HG03432 (cell line): Measurements from ENCODE around the gene TYW5.

Source experiments
- ATAC-seq: cut with Tn5 transposase; IDR thresholded peaks from one replicate; pipeline ENCODE4 v1.9.1; 2021; ENCODE audit warnings: mild to moderate bottlenecking, moderate library complexity; ENCODE audit not compliant: unreplicated experiment

TYW5 gene, protein sequence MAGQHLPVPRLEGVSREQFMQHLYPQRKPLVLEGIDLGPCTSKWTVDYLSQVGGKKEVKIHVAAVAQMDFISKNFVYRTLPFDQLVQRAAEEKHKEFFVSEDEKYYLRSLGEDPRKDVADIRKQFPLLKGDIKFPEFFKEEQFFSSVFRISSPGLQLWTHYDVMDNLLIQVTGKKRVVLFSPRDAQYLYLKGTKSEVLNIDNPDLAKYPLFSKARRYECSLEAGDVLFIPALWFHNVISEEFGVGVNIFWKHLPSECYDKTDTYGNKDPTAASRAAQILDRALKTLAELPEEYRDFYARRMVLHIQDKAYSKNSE

DNA sequence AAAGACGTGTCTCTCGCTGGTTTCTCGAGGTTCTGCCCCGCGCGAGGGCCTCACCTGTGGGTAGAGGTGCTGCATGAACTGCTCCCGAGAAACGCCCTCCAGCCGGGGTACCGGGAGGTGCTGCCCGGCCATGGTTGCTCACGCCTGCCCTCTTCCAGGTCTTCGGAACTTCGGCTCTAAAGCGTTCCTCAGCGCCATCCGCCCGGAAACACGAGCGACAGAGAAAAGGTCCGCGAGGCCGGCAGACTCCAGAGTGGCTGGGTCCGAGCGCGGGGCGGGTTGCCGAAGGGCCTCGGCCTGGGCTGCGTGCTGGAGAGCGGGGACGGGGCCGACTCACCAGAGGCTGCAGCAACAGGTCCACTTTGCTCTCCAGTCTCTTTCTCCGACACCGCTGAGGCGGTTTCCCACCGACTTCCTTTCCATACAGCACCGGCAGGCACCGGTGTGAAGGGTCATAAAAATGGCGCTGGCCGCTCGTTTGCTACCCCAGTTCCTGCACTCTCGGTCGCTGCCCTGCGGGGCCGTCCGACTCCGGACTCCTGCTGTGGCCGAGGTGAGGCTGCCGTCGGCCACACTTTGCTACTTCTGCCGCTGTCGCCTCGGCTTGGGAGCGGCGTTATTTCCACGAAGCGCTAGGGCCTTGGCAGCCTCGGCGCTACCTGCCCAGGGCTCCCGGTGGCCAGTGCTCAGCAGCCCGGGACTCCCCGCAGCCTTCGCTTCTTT is at the start of gene TYW5, which contains the start of gene MAIP1:
TYW5 (minus strand) TSS at position 153 of the 723 bp plus-strand sequence; CDS start at position 132, 21 bp downstream.
MAIP1 (plus strand) TSS at position 244 of the 723 bp plus-strand sequence; CDS start at position 461, 217 bp downstream.
- ATAC-seq, result peak; percentile 89

DNA sequence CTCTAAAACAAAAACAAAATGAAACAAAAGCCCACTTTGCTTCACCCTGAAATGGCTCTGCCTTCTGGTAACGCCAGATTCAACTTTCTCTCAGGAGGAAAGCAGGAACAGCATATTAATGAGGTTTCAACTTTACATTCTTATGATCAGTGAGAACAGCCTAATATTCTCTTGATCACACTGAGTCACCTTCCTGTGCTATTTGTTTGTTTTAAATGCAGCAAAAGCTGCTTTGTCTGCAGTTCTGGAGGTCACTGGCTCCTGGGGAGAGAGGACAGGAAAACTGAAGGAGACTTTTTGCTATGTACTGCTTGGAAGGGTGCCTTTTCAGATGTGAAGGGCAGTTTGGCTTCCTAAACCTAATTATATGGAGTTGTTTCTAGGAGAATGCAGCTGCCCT is 48.2 kb upstream of the TYW5 start:
- no peak for ATAC-seq

DNA sequence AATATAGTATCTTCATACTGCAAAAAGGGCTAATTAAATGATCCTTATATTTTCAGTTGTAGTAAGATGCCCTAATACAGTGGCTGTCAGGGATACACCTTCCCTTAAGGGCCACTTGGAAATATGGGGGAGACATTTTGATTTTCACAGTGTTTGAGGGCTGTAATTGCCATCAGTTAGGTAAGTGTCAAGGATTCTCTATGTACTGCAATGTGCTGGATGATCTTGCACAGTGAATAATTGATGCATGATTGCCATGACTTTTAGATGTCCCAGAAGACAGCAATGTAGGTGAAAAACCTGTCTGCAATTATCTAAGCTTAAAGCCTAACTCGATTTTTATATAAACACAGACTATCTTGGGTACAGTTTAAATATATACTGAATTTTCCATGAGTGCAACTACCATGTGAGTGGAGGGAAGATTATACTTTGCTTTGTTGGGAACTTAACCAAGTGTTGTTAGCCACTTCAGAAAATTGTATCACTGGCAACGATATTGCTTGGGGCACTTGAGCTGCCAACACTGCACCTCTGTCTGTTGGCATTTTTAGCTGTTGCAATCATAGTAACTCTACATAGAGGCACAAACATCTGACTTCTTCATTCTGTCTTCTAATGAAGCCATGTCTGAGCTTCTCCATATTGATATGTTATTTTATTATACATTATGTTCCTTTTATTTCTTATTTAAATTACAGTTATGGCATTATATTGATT is 45.3 kb upstream of the TYW5 start:
- no peak for ATAC-seq

DNA sequence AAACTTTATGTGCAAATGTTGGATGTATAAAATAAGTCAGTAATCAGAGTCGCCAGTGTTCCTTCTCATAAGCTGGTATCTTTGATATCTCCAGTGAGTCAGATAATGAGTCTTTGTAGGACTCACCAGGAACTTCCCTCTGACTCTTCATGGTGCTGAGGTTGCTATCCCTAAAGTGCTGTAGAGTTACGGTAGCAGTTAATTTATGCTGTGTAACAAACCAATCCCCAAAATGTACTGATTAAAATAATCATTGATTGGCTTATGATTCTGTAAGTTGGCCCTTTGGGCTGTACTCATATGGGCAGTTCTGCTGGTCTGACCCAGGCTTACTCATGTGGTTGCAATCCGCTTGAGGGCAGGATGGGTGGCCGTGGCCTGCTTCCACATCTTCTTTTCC is 43.9 kb upstream of the TYW5 start:
- ATAC-seq, result no peak

DNA sequence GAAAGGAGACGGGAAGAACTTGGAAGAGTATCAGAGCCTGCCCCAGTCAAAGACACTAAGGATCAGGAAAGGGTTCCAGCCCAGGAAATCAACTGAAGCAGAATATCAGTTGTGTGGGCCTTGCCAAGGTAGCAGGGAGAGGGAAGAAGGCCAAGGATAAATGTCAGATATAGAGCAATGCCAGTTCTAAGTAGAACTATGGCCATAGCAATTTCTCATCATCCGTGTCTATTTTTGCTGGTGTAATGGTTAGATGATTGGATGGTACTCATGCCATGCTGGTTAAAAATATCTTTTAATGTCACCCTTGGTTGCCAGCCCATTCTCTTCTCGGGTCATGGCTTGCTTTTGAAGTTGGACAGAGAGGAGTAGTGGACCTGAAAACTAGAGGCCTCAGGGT is 42.0 kb upstream of the TYW5 start:
- no peak for ATAC-seq

DNA sequence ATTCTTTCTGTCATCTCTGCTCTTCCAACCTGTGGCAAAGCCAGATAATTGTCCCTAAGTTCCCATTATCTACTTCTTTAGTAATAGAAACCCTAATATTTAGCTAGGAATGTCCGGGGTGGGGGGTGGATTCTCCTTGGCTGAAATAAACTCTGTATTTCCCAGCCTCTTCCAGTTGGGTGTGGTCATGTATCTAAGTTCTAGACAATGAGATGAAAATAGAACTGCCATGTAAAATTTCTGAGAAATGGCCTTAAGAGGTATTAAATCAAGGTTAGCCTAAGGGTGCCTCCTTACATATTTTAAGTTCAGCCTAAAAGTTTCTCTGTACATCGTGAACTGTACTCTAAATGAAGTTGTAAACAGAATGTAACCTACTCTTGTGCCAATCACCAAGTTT is 39.6 kb upstream of the TYW5 start:
- no peak for ATAC-seq

DNA sequence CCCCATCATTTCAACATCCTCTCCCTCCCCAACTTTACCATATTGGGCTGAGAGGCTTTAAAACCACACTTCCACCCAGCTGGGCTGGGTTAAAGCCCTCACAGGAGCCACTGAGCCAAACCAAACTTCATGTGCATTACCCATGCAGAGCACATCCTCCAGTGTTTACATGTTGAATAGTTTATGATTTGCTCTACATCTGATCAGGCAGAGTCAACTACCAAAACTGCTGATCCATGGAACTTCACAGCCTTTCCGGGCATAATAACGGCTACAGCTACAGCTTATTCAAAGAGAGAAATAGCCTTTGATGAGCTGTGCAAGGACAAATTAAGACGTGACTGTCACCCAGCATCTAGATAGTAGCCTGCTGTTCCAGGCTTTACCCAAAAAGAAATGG is 39.1 kb upstream of the TYW5 start:
- no peak for ATAC-seq

DNA sequence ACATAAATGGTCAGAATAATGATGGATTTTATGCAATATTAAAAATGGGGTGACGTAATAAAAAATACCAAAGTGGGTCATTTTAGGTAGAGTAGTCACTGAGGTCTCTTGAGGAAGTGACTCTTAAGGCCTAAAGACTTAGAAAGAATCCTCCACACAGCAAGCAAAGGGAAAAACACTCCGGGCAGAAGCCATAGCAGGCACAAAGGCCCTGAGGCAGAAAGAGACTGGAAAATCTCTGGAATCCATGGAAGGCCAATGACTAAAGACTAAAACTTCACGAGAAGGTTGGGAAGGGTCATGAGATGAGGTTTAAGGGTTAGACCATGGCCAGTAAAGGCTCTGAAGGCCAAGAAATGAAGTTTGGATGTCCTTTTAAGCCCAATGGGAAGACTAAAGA is 37.0 kb upstream of the TYW5 start:
- no peak for ATAC-seq

DNA sequence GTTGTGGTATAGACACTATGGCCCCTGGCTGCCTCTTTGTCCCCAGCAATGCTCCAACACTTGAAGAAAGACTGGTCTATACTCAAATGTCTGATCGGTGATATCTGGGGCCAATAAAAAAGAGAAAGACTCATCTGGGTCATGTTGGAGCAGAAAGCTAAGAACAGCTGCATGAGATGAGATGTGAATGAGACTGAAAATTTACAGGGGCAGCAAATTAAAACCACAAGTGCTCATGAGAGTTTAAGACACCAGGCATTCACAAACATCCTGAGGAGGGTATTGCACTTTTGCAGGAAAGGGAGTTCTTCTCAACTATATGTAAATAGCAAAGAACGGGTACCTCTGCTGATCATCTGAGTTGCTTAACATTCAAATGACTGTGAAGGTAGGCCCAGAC is 36.4 kb upstream of the TYW5 start:
- ATAC-seq, result no peak

DNA sequence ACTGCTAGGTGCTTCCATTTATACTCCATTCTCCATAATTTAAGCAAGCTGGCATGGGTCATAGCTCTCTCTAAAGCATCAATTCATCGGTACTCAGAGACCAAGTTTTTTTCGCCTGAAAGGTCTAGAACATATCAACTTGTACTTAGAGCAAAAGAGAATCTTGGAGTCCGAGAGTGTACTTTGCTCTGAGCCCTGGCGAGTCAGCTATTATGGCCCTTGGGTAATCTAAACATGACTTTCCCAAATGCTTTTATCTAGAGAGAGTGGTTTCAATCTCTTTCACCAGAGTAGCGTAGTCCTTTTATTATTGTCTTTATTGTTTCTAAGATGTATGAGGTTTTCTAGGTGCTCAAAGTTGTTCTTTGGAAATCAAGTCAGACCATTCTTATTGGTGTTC is 34.5 kb upstream of the TYW5 start:
- no peak for ATAC-seq

DNA sequence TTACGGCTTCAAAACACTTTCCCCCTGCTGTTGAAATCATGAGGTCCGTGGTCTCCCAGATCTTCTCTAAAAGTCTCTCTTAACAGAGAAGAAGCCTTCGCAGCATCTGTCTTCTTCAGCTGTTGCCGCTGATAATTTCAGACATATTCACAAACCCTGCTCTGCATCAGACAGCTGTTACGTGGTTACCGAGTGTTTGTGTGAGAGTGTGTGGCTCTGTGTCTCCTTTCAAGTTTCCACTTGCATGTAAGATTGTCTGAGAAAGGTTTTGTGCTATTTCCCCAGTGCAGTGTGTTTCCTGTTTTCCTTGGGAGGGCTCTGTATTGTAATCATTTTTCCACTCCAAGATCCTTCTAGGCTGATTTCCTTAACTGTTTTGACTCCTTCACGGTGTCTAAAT is 32.9 kb upstream of the TYW5 start:
- ATAC-seq, result no peak

DNA sequence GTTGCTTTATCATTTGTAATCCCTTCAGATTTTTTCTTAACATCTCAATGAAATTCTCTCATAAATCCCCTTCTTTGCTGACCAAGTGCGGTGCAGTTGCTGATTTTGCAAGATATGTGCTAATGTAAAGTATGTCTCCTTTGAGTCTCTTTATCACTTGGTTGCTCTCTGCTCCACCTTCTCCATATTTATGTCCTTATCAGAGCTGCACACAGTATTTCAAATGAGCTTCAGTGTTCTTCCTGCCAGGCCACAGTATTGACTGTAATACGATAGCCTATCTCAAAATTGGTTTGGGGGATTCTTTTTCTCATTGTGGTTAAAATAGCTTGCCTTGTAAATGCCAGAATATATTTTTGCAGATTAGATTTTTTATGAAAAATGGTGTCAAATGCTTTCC is 32.3 kb upstream of the TYW5 start:
- no peak for ATAC-seq

DNA sequence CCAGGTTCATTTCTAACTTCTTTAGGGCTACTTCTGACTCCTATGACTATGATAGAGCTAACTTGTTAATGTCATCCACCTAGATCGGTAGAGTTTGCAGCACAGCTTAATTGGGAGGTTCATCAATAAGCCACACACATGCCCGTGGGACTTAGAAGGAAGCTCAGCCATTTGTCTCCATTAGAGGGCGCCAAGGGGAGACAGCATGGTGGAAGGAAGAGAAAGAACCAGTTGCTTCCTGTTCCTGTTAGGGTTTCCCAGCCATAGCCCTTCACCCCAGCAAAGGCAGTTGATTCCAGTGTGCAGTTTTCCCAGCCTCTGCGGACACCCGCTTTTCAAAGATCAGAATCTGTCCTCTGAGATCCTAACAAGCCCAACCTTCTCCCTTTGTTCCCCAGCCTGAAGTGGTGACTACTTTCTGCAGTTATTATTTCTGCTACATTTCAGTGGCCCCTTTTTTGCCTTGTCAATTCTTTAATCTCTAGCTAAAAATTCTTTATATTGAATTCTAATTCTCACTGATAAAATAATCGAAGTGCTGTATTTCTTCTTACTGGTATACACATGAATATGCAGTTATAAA is 30.4 kb upstream of the TYW5 start:
- peak; percentile 78 for ATAC-seq

DNA sequence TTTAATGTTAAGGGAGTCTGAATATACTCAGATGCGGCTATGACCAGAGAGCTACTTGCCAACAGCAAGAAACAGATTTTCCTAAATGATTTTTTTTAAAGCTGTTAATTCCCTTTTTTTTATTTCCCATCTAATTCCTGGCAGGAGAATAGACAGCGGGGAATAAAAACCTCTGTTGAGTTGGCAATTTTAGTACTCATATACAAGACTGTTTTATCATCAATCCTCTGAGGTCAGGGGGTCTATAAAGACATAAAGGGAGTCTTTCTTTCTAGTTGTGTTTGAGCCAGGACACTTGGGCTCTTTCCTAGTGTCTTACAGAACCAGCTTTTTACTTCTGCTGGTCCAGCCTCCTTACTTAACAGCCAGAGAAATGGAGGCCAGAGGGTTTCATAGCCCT is 29.5 kb upstream of the TYW5 start:
- no peak for ATAC-seq

DNA sequence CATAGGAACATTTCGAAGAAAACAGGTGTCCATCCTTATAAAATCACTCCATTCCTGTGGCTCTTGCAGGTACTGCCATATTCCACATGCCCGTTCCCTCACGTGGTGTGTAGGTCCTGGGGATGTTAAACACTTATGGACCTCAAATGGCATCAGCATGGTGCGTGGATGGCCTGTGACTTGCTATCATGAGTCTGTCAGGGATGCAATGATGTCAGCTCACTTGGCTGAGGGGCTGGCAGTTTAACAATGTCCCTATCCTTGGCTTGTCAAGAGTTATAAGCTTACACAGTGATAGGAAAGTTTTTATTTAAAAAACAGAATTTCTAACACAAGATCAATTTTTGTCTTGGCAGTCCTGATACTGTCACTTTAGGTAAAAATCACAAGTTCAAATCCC is 28.9 kb upstream of the TYW5 start:
- no peak for ATAC-seq

DNA sequence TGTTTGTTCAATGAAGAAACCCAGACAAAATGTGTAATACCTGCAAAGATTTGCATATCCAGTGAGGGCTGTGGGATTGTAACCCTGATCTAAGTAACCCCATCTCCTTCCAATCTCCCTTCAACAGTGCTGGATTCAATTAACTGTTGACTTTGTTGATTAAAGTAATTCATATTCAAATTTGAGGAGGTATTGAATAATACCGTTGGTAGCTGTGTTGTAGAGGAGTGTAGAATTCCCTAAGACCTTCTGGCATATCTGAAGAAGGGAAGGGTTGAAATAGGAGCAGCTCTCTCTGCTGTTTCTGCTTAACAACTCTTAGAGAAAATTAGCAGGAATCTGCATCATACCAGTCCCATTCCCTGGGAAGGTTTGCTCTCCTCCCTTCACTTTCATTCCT is 28.2 kb upstream of the TYW5 start:
- no peak for ATAC-seq

DNA sequence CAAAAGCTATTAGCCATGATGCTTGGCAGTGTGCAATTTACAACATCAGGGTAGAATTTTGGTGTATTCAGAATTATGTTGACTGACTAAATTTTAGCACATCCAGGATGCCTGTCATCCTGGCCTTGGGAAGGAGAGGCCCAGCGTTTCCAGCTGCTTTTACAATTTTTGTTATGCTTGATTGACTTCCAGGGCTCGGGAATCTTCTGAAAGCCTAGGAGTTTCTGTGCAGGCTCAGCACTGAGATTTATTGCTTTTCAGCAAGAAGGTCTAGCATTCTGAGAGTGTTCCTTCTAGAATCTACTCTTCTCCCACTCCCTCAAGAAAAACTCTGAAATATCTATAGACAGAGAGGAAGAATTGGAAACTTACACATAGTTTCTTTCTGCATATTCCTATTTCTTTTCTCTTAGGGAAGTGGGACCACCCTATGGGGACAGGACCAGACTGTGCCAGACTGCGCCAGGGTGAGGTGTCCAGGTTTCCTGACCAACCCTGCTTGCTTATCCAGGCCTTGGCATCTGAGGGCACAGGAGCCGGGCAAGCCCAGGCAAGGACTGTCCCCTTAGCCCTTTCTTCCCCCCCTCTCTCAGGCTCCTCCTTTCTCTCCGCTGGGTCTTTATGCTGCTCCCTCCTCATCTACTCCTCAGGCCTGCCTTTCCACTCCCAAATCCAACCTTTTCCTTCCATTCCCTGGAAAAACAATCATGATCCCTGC is 27.0 kb upstream of the TYW5 start:
- ATAC-seq, result no peak

DNA sequence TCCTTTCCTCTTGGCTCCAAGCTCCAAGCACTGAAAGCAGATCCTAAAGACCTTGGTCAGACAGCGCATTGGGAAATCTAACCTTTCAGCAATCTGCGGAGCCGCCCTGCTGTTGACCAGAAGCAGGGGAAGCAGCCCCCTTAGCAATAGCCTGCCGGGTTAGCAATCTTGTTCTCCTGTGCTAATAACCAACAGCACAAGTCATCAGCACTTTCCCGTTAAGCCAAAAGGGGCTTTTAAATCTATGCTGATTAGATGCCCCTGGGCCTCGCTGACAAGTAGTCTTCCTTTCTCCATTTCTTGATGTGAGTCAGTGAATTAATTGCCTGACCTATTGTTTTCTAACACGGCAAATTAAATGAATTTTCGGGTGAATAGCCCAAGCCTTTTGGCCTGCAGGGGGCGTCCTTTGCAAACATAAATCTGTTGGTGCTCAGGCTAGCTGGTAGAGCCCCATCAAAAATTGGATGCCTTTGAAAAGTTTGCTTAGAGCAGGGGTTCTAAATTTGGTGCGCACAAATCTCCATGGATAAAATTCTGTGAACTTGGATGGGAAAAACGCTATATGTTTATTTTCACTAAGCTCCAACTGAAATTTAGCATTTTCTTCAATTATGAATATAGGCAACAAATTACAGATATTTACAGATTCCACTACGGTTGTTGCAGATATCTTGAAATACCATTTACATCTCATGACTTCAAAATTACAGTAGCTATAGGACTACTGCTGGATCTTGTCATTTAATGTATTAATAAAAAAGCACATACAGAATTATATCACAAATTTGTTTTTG is 24.7 kb upstream of the TYW5 start:
- no peak for ATAC-seq

DNA sequence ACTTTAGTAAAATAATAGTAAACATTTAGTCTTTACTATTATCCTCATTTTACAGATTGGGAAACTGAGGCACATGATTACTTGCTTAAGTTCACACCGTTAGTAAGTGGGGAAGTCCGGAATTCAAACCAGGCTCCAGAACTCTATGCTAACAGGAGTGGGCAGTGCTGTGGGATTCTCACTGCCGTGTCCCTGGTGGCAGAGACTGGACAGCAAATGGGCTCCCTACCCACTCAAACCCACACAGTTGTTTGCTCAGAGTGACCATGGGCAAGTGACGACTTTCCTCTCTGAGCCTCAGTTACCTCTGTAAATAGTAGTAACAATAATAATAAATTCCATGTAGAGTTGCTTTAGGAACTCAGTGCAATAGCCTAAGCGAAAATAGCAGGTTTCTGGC is 24.1 kb upstream of the TYW5 start:
- no peak for ATAC-seq

DNA sequence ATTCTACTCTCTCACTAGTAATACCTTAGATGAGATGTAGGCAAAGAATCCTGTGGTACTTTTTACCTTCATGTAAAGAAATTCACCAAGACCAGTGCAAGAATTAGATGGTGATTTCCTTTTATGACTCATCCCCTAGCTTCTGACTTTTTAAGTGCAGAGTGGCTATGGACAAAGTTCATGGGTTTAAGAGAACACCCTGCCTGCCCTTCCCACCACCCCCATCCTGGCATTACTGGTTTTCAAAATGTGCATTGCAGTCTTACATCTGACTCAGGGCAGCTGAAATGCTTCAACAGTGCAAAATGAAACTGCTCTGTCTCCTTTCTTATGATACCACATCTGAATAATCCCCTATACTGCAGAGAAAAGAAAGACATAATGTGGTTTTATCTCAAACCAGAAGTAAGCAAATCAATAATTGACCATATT is 22.7 kb upstream of the TYW5 start:
- peak; percentile 84 for ATAC-seq
